ENCODE results near the gene SELENOM. TPM values are rescaled to one million over a fixed set of nuclear protein-coding genes. Genes with fewer than 3 reads are reported as not detected.
A peak's percentile ranks its signal among the peaks of the same experiment; 100 is the strongest.

The SELENOM gene
- total RNA-seq, 1 donor from 2014 or later = 22.4 TPM

DNA sequence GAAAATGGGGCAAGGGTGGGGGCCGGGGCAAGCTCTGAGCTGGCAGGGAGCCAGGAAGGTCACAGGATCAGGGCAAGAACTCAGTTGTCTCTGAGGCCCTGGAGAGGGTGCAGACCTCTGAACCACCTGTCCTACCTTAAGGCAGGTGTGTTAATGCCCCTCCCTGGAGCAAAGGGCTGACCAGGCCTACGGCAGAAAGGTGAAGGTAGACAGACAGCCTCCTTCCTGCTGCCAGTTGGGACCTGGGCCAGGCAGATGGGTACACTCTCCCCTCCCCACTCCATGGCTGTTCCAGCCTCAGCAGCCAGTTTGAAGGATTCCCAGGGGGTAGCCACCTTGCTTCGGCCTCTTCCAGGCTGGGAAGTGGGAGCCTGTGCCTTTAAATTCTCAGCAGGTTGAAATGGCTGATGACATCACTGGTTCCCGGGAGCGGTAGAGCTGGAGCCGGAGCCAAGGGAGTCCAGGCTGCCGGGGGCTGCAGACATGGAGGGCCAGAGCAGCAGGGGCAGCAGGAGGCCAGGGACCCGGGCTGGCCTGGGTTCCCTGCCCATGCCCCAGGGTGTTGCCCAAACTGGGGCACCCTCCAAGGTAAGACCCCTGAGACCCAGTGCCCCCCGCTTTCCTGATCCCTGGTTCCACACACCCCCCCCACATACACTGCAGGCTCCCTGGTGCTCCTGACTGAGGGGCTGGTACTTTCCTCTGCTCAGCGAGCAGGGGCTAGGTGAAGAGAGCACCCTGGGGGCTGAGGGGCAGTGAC is 15.3 kb upstream of the SELENOM start, which contains the start of gene INPP5J:
INPP5J (plus strand) TSS at position 435 of the 760 bp plus-strand sequence; CDS start at position 484, 49 bp downstream.
- Mint-ChIP-seq H3K27me3 (peaks cover 12% of the 10 kb centered on the region), H3K4me3 (peak within 1 kb of the TSS; percentile 83), H3K27ac (peak within 1 kb of the TSS; percentile 77), H3K4me1 (ENCODE audit: unreplicated experiment) (peaks cover 10% of the 10 kb centered on the region), H3K9me3 (no peaks in the 10 kb centered on the region), H3K36me3 (no peaks in the 10 kb centered on the region)
- TF ChIP-seq CTCF (conservative IDR thresholded peaks at IDR 0.05) = no peak
- DNase-seq (ENCODE audit: extremely low spot score, unreplicated experiment) = no peak

DNA sequence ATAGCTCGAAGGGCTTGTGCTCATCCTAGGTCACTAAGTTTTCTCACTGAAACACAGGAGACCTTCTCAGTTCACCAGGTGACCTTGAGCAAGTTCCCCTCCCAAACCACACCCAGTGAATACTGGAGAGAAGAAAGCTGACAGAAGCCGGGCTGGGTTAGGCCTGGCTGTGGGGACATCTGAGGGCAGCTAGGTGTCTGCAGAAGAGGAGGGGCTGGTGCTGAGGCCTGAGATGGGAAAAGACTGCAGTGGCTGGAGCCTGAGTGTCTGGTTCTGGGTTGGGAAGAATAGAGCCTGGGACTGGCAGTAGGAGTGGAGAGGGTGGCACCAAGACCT is 14.8 kb upstream of the SELENOM start:
- peaks cover 10% of the 10 kb centered on the region for H3K4me1 Mint-ChIP-seq (ENCODE audit: unreplicated experiment)

GRCh38 chr22:31121403-31121802 is 14.0 kb upstream of the SELENOM start:
- TF ChIP-seq CTCF (conservative IDR thresholded peaks at IDR 0.05) = no peak
- Mint-ChIP-seq H3K4me1 (ENCODE audit: unreplicated experiment) (peaks cover 10% of the 10 kb centered on the region), H3K4me3 (no peak overlapping the region), H3K36me3 (no peaks in the 10 kb centered on the region), H3K9me3 (no peaks in the 10 kb centered on the region), H3K27ac (no peak overlapping the region), H3K27me3 (peaks cover 12% of the 10 kb centered on the region)
- DNase-seq (ENCODE audit: extremely low spot score, unreplicated experiment) = no peak

More for the DNA sequence above, 14.8 kb upstream of the SELENOM start:
- no peak for TF ChIP-seq CTCF (conservative IDR thresholded peaks at IDR 0.05)
- no peaks in the 10 kb centered on the region for H3K36me3 Mint-ChIP-seq
- DNase-seq (ENCODE audit: extremely low spot score, unreplicated experiment) = no peak
- peaks cover 12% of the 10 kb centered on the region for H3K27me3 Mint-ChIP-seq
- H3K27ac Mint-ChIP-seq = peak overlapping the region; percentile 77
- H3K9me3 Mint-ChIP-seq = no peaks in the 10 kb centered on the region
- peak overlapping the region; percentile 76 for H3K4me3 Mint-ChIP-seq

GRCh38 chr22:31120642-31121041 is 13.3 kb upstream of the SELENOM start:
- no peak for DNase-seq (ENCODE audit: extremely low spot score, unreplicated experiment)
- H3K4me1 Mint-ChIP-seq (ENCODE audit: unreplicated experiment) = peaks cover 10% of the 10 kb centered on the region
- H3K36me3 Mint-ChIP-seq = no peaks in the 10 kb centered on the region
- no peak for TF ChIP-seq CTCF (conservative IDR thresholded peaks at IDR 0.05)
- H3K27me3 Mint-ChIP-seq = peaks cover 12% of the 10 kb centered on the region
- no peak overlapping the region for H3K27ac Mint-ChIP-seq
- no peak overlapping the region for H3K4me3 Mint-ChIP-seq
- H3K9me3 Mint-ChIP-seq = no peaks in the 10 kb centered on the region

DNA sequence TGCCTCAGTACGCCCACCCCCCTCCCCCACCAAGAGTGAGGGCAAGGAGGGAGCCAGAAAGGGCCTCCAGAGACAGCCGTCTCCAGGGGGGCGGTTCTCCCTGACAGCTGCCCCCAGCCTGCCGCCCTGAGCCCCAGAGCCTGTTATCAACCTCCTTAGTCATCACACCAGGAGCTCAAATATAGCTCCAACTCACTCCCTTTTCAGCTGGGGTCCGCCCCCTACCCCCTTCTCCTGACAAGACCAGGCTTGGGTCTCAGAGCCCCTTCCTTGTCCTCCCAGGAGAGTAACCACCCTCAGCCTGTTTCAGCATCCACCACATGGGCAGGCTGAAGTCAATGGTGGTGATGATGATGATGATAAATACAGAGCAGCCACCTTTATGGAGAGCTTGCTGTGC is 12.9 kb upstream of the SELENOM start:
- DNase-seq (ENCODE audit: extremely low spot score, unreplicated experiment) = no peak
- TF ChIP-seq CTCF (conservative IDR thresholded peaks at IDR 0.05) = no peak
- Mint-ChIP-seq H3K4me3 (no peak overlapping the region), H3K27me3 (peaks cover 12% of the 10 kb centered on the region), H3K4me1 (ENCODE audit: unreplicated experiment) (peaks cover 10% of the 10 kb centered on the region), H3K9me3 (no peaks in the 10 kb centered on the region), H3K36me3 (no peaks in the 10 kb centered on the region), H3K27ac (no peak overlapping the region)

Measured in type B pancreatic cell (in vitro differentiated cells).